ENCODE data around the gene HSPA12B.

DNA sequence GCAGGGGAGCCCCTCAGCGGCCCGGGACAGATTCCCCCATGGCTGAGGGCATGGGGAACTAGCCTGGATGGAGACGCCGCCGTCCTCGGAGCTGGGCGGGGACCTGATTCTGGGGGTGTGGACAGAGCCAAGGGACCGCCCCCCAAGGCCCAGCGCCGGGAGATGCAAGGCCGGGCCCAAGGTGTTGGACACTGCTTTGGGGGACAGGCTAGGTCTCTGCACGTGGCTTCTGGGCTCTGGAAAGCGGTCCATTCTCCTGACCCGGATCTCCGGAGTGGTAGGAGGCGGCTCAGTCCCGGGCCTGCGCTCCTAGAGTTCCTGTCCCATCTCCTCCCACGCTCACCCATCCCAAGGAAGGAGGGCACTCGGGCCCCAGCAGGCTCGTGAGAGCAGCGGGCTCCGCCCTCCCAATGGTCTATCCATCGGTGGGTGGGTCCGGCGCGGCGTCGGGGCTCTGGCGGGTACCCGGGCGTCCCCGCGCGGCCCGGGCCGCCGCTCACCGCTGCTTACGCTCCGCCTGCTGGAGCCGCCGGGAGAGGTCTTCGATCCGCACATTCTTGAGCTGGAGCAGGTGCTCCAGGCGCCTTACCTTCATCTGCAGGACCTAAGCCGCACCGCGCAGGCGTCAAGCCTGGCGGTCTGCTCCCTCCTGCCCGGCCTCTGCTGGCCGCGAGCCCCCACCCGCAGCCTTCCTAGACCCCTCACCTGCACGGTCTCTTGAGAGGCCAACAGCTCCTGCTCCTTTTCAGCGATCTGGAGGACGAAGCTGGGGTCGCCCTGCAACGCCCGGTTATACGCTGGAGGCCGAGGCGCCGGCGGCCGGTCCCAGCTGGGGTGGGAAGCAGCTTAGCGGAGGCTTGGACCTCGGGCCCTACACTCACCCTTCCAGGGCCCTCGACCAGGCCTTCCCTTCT lies 45.5 kb downstream of the HSPA12B start:
- TF ChIP-seq, protein P1, sequence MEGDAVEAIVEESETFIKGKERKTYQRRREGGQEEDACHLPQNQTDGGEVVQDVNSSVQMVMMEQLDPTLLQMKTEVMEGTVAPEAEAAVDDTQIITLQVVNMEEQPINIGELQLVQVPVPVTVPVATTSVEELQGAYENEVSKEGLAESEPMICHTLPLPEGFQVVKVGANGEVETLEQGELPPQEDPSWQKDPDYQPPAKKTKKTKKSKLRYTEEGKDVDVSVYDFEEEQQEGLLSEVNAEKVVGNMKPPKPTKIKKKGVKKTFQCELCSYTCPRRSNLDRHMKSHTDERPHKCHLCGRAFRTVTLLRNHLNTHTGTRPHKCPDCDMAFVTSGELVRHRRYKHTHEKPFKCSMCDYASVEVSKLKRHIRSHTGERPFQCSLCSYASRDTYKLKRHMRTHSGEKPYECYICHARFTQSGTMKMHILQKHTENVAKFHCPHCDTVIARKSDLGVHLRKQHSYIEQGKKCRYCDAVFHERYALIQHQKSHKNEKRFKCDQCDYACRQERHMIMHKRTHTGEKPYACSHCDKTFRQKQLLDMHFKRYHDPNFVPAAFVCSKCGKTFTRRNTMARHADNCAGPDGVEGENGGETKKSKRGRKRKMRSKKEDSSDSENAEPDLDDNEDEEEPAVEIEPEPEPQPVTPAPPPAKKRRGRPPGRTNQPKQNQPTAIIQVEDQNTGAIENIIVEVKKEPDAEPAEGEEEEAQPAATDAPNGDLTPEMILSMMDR (IDR thresholded peaks at IDR 0.05), result peak in 1 of 5 experiments; percentile 10
- TF ChIP-seq POLR2A (IDR thresholded peaks at IDR 0.05) (no peak), EP300 (IDR thresholded peaks at IDR 0.05) (no peak)
